ENCODE results near the gene TMIGD2.
"Not testable (repeated sequence)": the region's sequence is repeated elsewhere in the genome, so short reads cannot be mapped to it uniquely, and the experiment has no call there.

The TMIGD2 gene

GRCh38 chr19:4295972-4296771 lies 6.0 kb downstream of the TMIGD2 start:
- ATAC-seq (ENCODE audit: low read depth) (no peak), DNase-seq (ENCODE audit: low spot score in 2 of 2) (no peak)
- Mint-ChIP-seq H3K27ac (no peak overlapping the region), H3K4me1 (no peaks in the 10 kb centered on the region), H3K4me3 (no peak overlapping the region), H3K27me3 (peaks cover 10% of the 10 kb centered on the region), H3K36me3 (peaks cover 4% of the 10 kb centered on the region), H3K9me3 (peaks cover 2% of the 10 kb centered on the region)

- peaks cover 2% of the 10 kb centered on the region for H3K36me3 Mint-ChIP-seq
- no peaks in the 10 kb centered on the region for H3K9me3 Mint-ChIP-seq
- no peak overlapping the region for H3K4me3 Mint-ChIP-seq
- DNase-seq (ENCODE audit: low spot score in 2 of 2) (no peak), ATAC-seq (ENCODE audit: low read depth) (no peak)
- H3K27ac Mint-ChIP-seq = no peak overlapping the region
- H3K4me1 Mint-ChIP-seq = no peaks in the 10 kb centered on the region
- H3K27me3 Mint-ChIP-seq = peaks cover 6% of the 10 kb centered on the region
Measured at GRCh38 chr19:4294389-4294788, 7.8 kb downstream of the TMIGD2 start.

- Mint-ChIP-seq H3K4me1 (no peaks in the 10 kb centered on the region), H3K4me3 (no peak overlapping the region), H3K9me3 (no peaks in the 10 kb centered on the region), H3K27me3 (peaks cover 4% of the 10 kb centered on the region), H3K27ac (no peak overlapping the region), H3K36me3 (no peaks in the 10 kb centered on the region)
- ATAC-seq (ENCODE audit: low read depth) (no peak), DNase-seq (ENCODE audit: low spot score in 2 of 2) (no peak)
Measured at GRCh38 chr19:4292515-4292914, 9.7 kb downstream of the TMIGD2 start.

GRCh38 chr19:4291184-4291732 lies 10.9 kb downstream of the TMIGD2 start:
- ATAC-seq (ENCODE audit: low read depth) (no peak), DNase-seq (ENCODE audit: low spot score in 2 of 2) (no peak)
- Mint-ChIP-seq H3K27ac (no peak overlapping the region), H3K27me3 (peaks cover 4% of the 10 kb centered on the region), H3K36me3 (no peaks in the 10 kb centered on the region), H3K4me1 (no peaks in the 10 kb centered on the region), H3K9me3 (no peaks in the 10 kb centered on the region), H3K4me3 (no peak overlapping the region)

- Mint-ChIP-seq H3K27ac (no peak overlapping the region), H3K4me1 (peaks cover 3% of the 10 kb centered on the region), H3K36me3 (no peaks in the 10 kb centered on the region), H3K4me3 (no peak overlapping the region), H3K27me3 (peaks cover 6% of the 10 kb centered on the region), H3K9me3 (no peaks in the 10 kb centered on the region)
- ATAC-seq (ENCODE audit: low read depth) (no peak), DNase-seq (ENCODE audit: low spot score in 2 of 2) (no peak)
Measured at GRCh38 chr19:4288091-4288777, 14.0 kb downstream of the TMIGD2 start.

- H3K36me3 Mint-ChIP-seq; H3K9me3 Mint-ChIP-seq; ATAC-seq (ENCODE audit: low read depth); H3K27ac Mint-ChIP-seq; DNase-seq (ENCODE audit: low spot score in 2 of 2); H3K4me3 Mint-ChIP-seq; H3K4me1 Mint-ChIP-seq: not testable (repeated sequence)
- peaks cover 11% of the 10 kb centered on the region for H3K27me3 Mint-ChIP-seq
Measured at GRCh38 chr19:4286141-4286540, 16.0 kb downstream of the TMIGD2 start.

GRCh38 chr19:4284974-4285373 lies 17.2 kb downstream of the TMIGD2 start:
- H3K27ac Mint-ChIP-seq = no peak overlapping the region
- H3K4me3 Mint-ChIP-seq = no peak overlapping the region
- H3K36me3 Mint-ChIP-seq = no peaks in the 10 kb centered on the region
- H3K4me1 Mint-ChIP-seq = peaks cover 3% of the 10 kb centered on the region
- no peaks in the 10 kb centered on the region for H3K9me3 Mint-ChIP-seq
- DNase-seq (ENCODE audit: low spot score in 2 of 2) (no peak), ATAC-seq (ENCODE audit: low read depth) (no peak)
- H3K27me3 Mint-ChIP-seq = peaks cover 12% of the 10 kb centered on the region

- Mint-ChIP-seq H3K27me3 (peaks cover 15% of the 10 kb centered on the region), H3K4me1 (peaks cover 5% of the 10 kb centered on the region), H3K9me3 (no peaks in the 10 kb centered on the region), H3K36me3 (no peaks in the 10 kb centered on the region), H3K4me3 (no peak overlapping the region), H3K27ac (no peak overlapping the region)
- no peak for DNase-seq (ENCODE audit: low spot score in 2 of 2)
- ATAC-seq (ENCODE audit: low read depth) = peak; percentile 35
Measured at GRCh38 chr19:4284176-4284958, 17.8 kb downstream of the TMIGD2 start.

GRCh38 chr19:4279530-4280422 lies 22.4 kb downstream of the TMIGD2 start:
- DNase-seq (ENCODE audit: low spot score in 2 of 2) = no peak
- H3K27ac Mint-ChIP-seq = no peak overlapping the region
- peaks cover 5% of the 10 kb centered on the region for H3K4me1 Mint-ChIP-seq
- H3K4me3 Mint-ChIP-seq = peak overlapping the region; percentile 46
- H3K27me3 Mint-ChIP-seq = peaks cover 13% of the 10 kb centered on the region
- no peaks in the 10 kb centered on the region for H3K9me3 Mint-ChIP-seq
- no peak for ATAC-seq (ENCODE audit: low read depth)
- H3K36me3 Mint-ChIP-seq = no peaks in the 10 kb centered on the region

- DNase-seq (ENCODE audit: low spot score in 2 of 2) (no peak), ATAC-seq (ENCODE audit: low read depth) (no peak)
- no peak overlapping the region for H3K27ac Mint-ChIP-seq
- H3K4me1 Mint-ChIP-seq = peaks cover 3% of the 10 kb centered on the region
- no peaks in the 10 kb centered on the region for H3K9me3 Mint-ChIP-seq
- H3K36me3 Mint-ChIP-seq = no peaks in the 10 kb centered on the region
- H3K4me3 Mint-ChIP-seq = no peak overlapping the region
- peaks cover 13% of the 10 kb centered on the region for H3K27me3 Mint-ChIP-seq
Measured at GRCh38 chr19:4279267-4279529, 23.0 kb downstream of the TMIGD2 start.

GRCh38 chr19:4278419-4279266 lies 23.5 kb downstream of the TMIGD2 start, which contains the start of gene SHD:
SHD (plus strand) TSS chr19:4279266; CDS start chr19:4280064, 798 bp downstream.
- Mint-ChIP-seq H3K36me3 (no peaks in the 10 kb centered on the region), H3K4me1 (peaks cover 3% of the 10 kb centered on the region), H3K4me3 (peak within 1 kb of the TSS; percentile 46), H3K27me3 (peaks cover 13% of the 10 kb centered on the region), H3K27ac (no peak within 1 kb of the TSS), H3K9me3 (no peaks in the 10 kb centered on the region)
- no peak for DNase-seq (ENCODE audit: low spot score in 2 of 2)
- no peak for ATAC-seq (ENCODE audit: low read depth)

- H3K36me3 Mint-ChIP-seq = peaks cover under 1% of the 10 kb centered on the region
- no peak overlapping the region for H3K27ac Mint-ChIP-seq
- peaks cover 13% of the 10 kb centered on the region for H3K27me3 Mint-ChIP-seq
- H3K9me3 Mint-ChIP-seq = no peaks in the 10 kb centered on the region
- DNase-seq (ENCODE audit: low spot score in 2 of 2) = no peak
- ATAC-seq (ENCODE audit: low read depth) = no peak
- no peak overlapping the region for H3K4me3 Mint-ChIP-seq
- H3K4me1 Mint-ChIP-seq = peaks cover 3% of the 10 kb centered on the region
Measured at GRCh38 chr19:4278010-4278409, 24.2 kb downstream of the TMIGD2 start.
